AG09309 (cell line): ENCODE measurements around the gene MYL12A.

Source experiments
- DNase-seq: peaks from one replicate; pipeline ENCODE4 v3.0.0-alpha.2; 2010; ENCODE audit warnings: low read depth
- H3K4me3 ChIP-seq: 2 replicates; pipeline ENCODE4 v1.5.1; 2011; ENCODE audit warnings: mild to moderate bottlenecking, low read depth, low read length, moderate library complexity; ENCODE audit not compliant: control insufficient read depth
- CTCF ChIP-seq: IDR thresholded peaks from 2 replicates; pipeline ENCODE4 v1.5.1; 2011; ENCODE audit warnings: mild to moderate bottlenecking, low read depth, low read length, inconsistent platforms; ENCODE audit not compliant: insufficient read depth, control insufficient read depth; ENCODE audit errors: missing control alignments

The MYL12A gene

GRCh38 chr18:3225588-3225987, 22.0 kb upstream of the MYL12A start:
- H3K4me3 ChIP-seq, result no peak overlapping the region
- no peak for DNase-seq
- no peak for TF ChIP-seq CTCF

- no peak overlapping the region for H3K4me3 ChIP-seq
- DNase-seq, result no peak
- TF ChIP-seq CTCF, result no peak
Measured at GRCh38 chr18:3226048-3226447, 21.6 kb upstream of the MYL12A start.

DNA sequence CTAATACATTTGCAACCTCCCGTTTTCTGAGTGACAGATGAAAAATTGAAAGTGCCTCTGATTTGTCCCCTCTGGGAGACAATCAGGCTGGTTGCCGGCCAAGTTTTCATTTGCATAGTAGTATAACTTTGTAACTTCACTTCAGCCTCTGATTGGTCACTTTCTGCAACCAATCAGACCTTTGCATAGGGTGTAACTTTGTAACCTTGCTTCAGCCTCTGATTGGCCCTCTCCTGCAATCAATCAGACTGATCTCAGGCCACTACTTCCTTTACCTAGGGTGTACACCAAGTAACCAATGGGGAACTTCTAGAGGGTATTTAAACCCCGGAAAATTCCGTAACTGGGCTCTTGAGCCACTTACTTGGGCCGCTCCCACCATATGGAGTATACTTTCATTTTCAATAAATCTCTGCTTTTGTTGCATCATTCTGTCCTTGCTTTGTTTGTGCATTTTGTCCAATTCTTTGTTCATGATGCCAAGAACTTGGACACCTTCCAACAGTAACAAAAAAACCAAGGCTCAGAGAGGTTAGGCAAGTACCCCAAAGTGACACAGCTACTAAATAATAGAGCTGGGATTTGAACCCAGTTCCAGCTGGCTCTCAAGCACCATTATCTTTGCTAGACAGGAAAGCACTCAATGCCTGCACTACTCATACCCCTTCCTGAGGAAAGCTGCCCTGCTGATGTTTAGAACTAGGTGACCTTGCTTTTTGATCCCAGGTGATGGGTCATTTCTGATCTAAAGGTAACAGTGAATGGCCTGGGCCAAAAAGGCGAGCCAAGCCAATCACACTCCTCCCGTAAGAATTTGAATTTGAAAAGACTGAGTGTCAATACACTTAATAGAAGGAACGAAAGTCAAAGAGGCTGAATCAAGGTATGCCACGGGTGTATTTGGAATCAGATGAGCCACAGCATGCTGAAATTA, 16.9 kb upstream of the MYL12A start:
- DNase-seq, result no peak
- no peak for TF ChIP-seq CTCF
- H3K4me3 ChIP-seq, result no peak overlapping the region

GRCh38 chr18:3233004-3233403, 14.6 kb upstream of the MYL12A start:
- no peak overlapping the region for H3K4me3 ChIP-seq
- DNase-seq, result no peak
- no peak for TF ChIP-seq CTCF

DNA sequence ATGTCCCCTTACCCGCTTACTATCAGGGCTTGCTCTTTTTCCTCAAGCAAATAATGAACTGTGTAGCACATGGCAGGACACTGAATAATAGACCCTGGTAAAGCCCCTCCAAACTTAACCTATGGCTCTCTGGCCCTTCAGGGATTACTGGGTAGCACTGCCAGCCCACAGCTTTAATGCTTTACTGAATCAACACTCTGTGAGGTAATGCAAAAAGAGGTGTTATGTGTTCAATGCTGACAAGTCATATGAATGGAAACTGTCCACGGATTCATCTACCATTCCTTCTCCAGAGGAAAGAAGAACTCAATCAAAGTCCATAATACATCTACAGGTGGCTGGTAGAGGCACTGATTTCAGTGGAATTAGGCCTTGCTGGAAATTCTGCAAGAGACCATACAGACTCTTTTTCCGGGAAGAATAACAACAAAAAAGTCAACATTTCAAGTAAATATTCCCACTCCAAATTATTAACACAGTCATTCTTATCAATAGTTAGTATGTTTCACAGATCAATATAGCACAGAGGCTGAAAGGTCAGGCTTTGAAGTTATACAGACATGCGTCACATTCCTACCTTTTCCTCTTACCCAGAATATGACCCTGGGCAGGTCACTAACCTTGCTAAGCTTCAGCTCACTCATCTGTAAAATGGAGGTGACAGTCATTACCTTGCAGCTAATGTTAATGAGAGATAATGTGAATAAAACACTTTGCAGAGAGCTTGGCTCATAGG, 14.0 kb upstream of the MYL12A start:
- no peak for TF ChIP-seq CTCF
- no peak for DNase-seq

GRCh38 chr18:3234457-3234856, 13.1 kb upstream of the MYL12A start:
- no peak for TF ChIP-seq CTCF
- H3K4me3 ChIP-seq, result no peak overlapping the region
- no peak for DNase-seq

More for the DNA sequence above, 14.0 kb upstream of the MYL12A start:
- no peak overlapping the region for H3K4me3 ChIP-seq
